GM19324 (cell line): Measurements from ENCODE around the gene MOV10L1.

Source experiments
- ATAC-seq: cut with Tn5 transposase; IDR thresholded peaks from one replicate; pipeline ENCODE4 v1.9.1; 2021; ENCODE audit warnings: mild to moderate bottlenecking, moderate library complexity; ENCODE audit not compliant: unreplicated experiment, low FRiP score

MOV10L1 gene

GRCh38 chr22:50058906-50059880, 30.6 kb upstream of the MOV10L1 start:
- no peak for ATAC-seq

GRCh38 chr22:50059881-50060262, 29.9 kb upstream of the MOV10L1 start:
- no peak for ATAC-seq

GRCh38 chr22:50060441-50061140, 29.2 kb upstream of the MOV10L1 start:
- ATAC-seq = no peak

GRCh38 chr22:50061141-50061823, 28.5 kb upstream of the MOV10L1 start:
- no peak for ATAC-seq

- ATAC-seq = no peak
Measured at GRCh38 chr22:50061824-50062355, 27.9 kb upstream of the MOV10L1 start.

- no peak for ATAC-seq
Measured at GRCh38 chr22:50062509-50063135, 27.2 kb upstream of the MOV10L1 start.

GRCh38 chr22:50063589-50064393, 26.0 kb upstream of the MOV10L1 start:
- no peak for ATAC-seq

GRCh38 chr22:50064453-50064852, 25.4 kb upstream of the MOV10L1 start:
- ATAC-seq = no peak

GRCh38 chr22:50067244-50067643, 22.6 kb upstream of the MOV10L1 start:
- ATAC-seq = no peak

GRCh38 chr22:50068096-50068495, 21.7 kb upstream of the MOV10L1 start:
- no peak for ATAC-seq

GRCh38 chr22:50070366-50070765, 19.4 kb upstream of the MOV10L1 start:
- ATAC-seq = no peak

GRCh38 chr22:50071432-50072166, 18.2 kb upstream of the MOV10L1 start:
- no peak for ATAC-seq

- ATAC-seq = no peak
Measured at GRCh38 chr22:50072167-50072555, 17.6 kb upstream of the MOV10L1 start.

- no peak for ATAC-seq
Measured at GRCh38 chr22:50072714-50073538, 16.9 kb upstream of the MOV10L1 start.

GRCh38 chr22:50074056-50074455, 15.8 kb upstream of the MOV10L1 start:
- no peak for ATAC-seq

GRCh38 chr22:50074551-50075530, 15.0 kb upstream of the MOV10L1 start:
- no peak for ATAC-seq
